Activated CD4-positive, alpha-beta T cell treated with anti-CD3 and anti-CD28 coated beads for 24 hours (primary cell): Measurements from ENCODE around the gene PSAPL1.

Source experiments
- DNase-seq, 2 donors: peaks; one replicate each; pipeline ENCODE4 v3.0.0-alpha.2; 2020; ENCODE audit warnings: low read depth in 2 of 2

PSAPL1 gene

GRCh38 chr4:7381890-7382633, 52.7 kb downstream of the PSAPL1 start:
- no peak for DNase-seq

GRCh38 chr4:7381221-7381889, 53.4 kb downstream of the PSAPL1 start:
- no peak for DNase-seq
